Measurements from ENCODE around the gene ASCC2. TPM values are rescaled to one million over a fixed set of nuclear protein-coding genes. Genes with fewer than 3 reads are reported as not detected.
A peak's percentile ranks its signal among the peaks of the same experiment; 100 is the strongest.

Gene ASCC2
- total and polyA plus RNA-seq, 2 donors (not counting 1 experiment from before 2014, with no cell fraction given): 23.8 to 30.5 TPM

- Histone ChIP-seq H3K79me2 (ENCODE audit: control insufficient read depth, insufficient read depth, low read length) (peaks cover 35% of the 10 kb centered on the region), H2AFZ (ENCODE audit: low read length) (no peak overlapping the region), H3K9me3 (ENCODE audit: control insufficient read depth, insufficient read depth, low read depth, low read length) (no peaks in the 10 kb centered on the region), H3K36me3 (ENCODE audit: control insufficient read depth, insufficient read depth, low read length) (no peaks in the 10 kb centered on the region), H3K27ac (ENCODE audit: insufficient read depth, low read length) (no peak overlapping the region), H3K4me2 (ENCODE audit: extremely low read depth, insufficient read depth, low read length) (no peak overlapping the region), H3K4me1 (ENCODE audit: control insufficient read depth, extremely low read depth, insufficient read depth, low read length) (no peaks in the 10 kb centered on the region), H3K9ac (ENCODE audit: insufficient read depth, low read length) (no peak overlapping the region), H4K20me1 (ENCODE audit: control insufficient read depth, extremely low read depth, insufficient read depth, low read length) (no peaks in the 10 kb centered on the region), H3K4me3 (replicated peaks in 1 of 4; ENCODE audit: control extremely low read depth in 1 of 4, insufficient read depth in 1 of 4, low read depth in 3 of 4, low read length in 4 of 4) (peak overlapping the region in 2 of 4 experiments; percentile 32 to 60), H3K27me3 (ENCODE audit: control insufficient read depth, insufficient read depth, low read length) (peaks cover 3% of the 10 kb centered on the region)
- DNase-seq (ENCODE audit: low read depth in 2 of 2): no peak
- no peak for TF ChIP-seq EZH2 (IDR thresholded peaks at IDR 0.05; ENCODE audit: low read length, missing control alignments)
- TF ChIP-seq CTCF (conservative IDR thresholded peaks at IDR 0.05 in 1 of 2, IDR thresholded peaks at IDR 0.05 in 1 of 2; ENCODE audit: low read depth in 1 of 2, low read length in 2 of 2): no peak
These were observed 44.6 kb upstream of the ASCC2 start for GRCh38 chr22:29882716-29883044.

- H3K4me2 ChIP-seq (ENCODE audit: extremely low read depth, insufficient read depth, low read length): no peak overlapping the region
- TF ChIP-seq CTCF (conservative IDR thresholded peaks at IDR 0.05 in 1 of 2, IDR thresholded peaks at IDR 0.05 in 1 of 2; ENCODE audit: low read depth in 1 of 2, low read length in 2 of 2): no peak
- TF ChIP-seq EZH2 (IDR thresholded peaks at IDR 0.05; ENCODE audit: low read length, missing control alignments): no peak
- H4K20me1 ChIP-seq (ENCODE audit: control insufficient read depth, extremely low read depth, insufficient read depth, low read length): no peaks in the 10 kb centered on the region
- peaks cover 12% of the 10 kb centered on the region for H3K79me2 ChIP-seq (ENCODE audit: control insufficient read depth, insufficient read depth, low read length)
- H3K27me3 ChIP-seq (ENCODE audit: control insufficient read depth, insufficient read depth, low read length): peaks cover 3% of the 10 kb centered on the region
- H3K4me1 ChIP-seq (ENCODE audit: control insufficient read depth, extremely low read depth, insufficient read depth, low read length): no peaks in the 10 kb centered on the region
- no peaks in the 10 kb centered on the region for H3K9me3 ChIP-seq (ENCODE audit: control insufficient read depth, insufficient read depth, low read depth, low read length)
- no peak overlapping the region for H3K4me3 ChIP-seq (replicated peaks in 1 of 4; ENCODE audit: control extremely low read depth in 1 of 4, insufficient read depth in 1 of 4, low read depth in 3 of 4, low read length in 4 of 4)
- H3K36me3 ChIP-seq (ENCODE audit: control insufficient read depth, insufficient read depth, low read length): no peaks in the 10 kb centered on the region
- no peak overlapping the region for H3K27ac ChIP-seq (ENCODE audit: insufficient read depth, low read length)
- no peak for DNase-seq (ENCODE audit: low read depth in 2 of 2)
- H2AFZ ChIP-seq (ENCODE audit: low read length): no peak overlapping the region
- no peak overlapping the region for H3K9ac ChIP-seq (ENCODE audit: insufficient read depth, low read length)
These were observed 41.7 kb upstream of the ASCC2 start for GRCh38 chr22:29879753-29880152.

GRCh38 chr22:29877620-29878019 is 39.5 kb upstream of the ASCC2 start:
- H2AFZ ChIP-seq (ENCODE audit: low read length): no peak overlapping the region

More at GRCh38 chr22:29877620-29878019, 39.5 kb upstream of the ASCC2 start:
- Histone ChIP-seq H3K4me3 (replicated peaks in 1 of 4; ENCODE audit: control extremely low read depth in 1 of 4, insufficient read depth in 1 of 4, low read depth in 3 of 4, low read length in 4 of 4) (no peak overlapping the region), H3K79me2 (ENCODE audit: control insufficient read depth, insufficient read depth, low read length) (no peaks in the 10 kb centered on the region), H3K9ac (ENCODE audit: insufficient read depth, low read length) (no peak overlapping the region), H3K27ac (ENCODE audit: insufficient read depth, low read length) (no peak overlapping the region), H3K27me3 (ENCODE audit: control insufficient read depth, insufficient read depth, low read length) (peaks cover 6% of the 10 kb centered on the region), H3K9me3 (ENCODE audit: control insufficient read depth, insufficient read depth, low read depth, low read length) (no peaks in the 10 kb centered on the region), H4K20me1 (ENCODE audit: control insufficient read depth, extremely low read depth, insufficient read depth, low read length) (no peaks in the 10 kb centered on the region), H3K36me3 (ENCODE audit: control insufficient read depth, insufficient read depth, low read length) (no peaks in the 10 kb centered on the region), H3K4me2 (ENCODE audit: extremely low read depth, insufficient read depth, low read length) (no peak overlapping the region), H3K4me1 (ENCODE audit: control insufficient read depth, extremely low read depth, insufficient read depth, low read length) (no peaks in the 10 kb centered on the region)
- no peak for TF ChIP-seq CTCF (conservative IDR thresholded peaks at IDR 0.05 in 1 of 2, IDR thresholded peaks at IDR 0.05 in 1 of 2; ENCODE audit: low read depth in 1 of 2, low read length in 2 of 2)
- no peak for TF ChIP-seq EZH2 (IDR thresholded peaks at IDR 0.05; ENCODE audit: low read length, missing control alignments)
- peak in 1 of 2 donors; percentile 60 for DNase-seq (ENCODE audit: low read depth in 2 of 2)
